ENCODE results near the gene IER3.

The IER3 gene
- long read RNA-seq = 0 reads

- TF ChIP-seq GABPA (IDR thresholded peaks at IDR 0.05; ENCODE audit: low read depth) (no peak), CTCF (IDR thresholded peaks at IDR 0.05; ENCODE audit: insufficient read depth, low read length) (peak; percentile 47), SPI1 (IDR thresholded peaks at IDR 0.05; ENCODE audit: borderline replicate concordance, low read depth) (no peak), POLR2AphosphoS5 (IDR thresholded peaks at IDR 0.05; ENCODE audit: low read depth) (peak; percentile 50; the same call in 1 of the 2 replicates), REST (IDR thresholded peaks at IDR 0.05; ENCODE audit: insufficient replicate concordance, low read depth) (no peak)
- peak in 1 of 2 experiments; percentile 63 for DNase-seq (ENCODE audit: low read depth in 1 of 2, low spot score in 1 of 2)
- H3K4me3 ChIP-seq (replicated peaks; ENCODE audit: insufficient read depth, low read length) = peak within 1 kb of the TSS; percentile 84
- peak within 1 kb of the TSS; percentile 60 for H3K27ac ChIP-seq (replicated peaks)
- peaks cover 5% of the 10 kb centered on the region for H3K27me3 ChIP-seq (ENCODE audit: insufficient read depth, poor library complexity, severe bottlenecking)
These were observed at the start of gene IER3 for GRCh38 chr6:30744054-30744805. IER3 (minus strand) TSS chr6:30744547; CDS start chr6:30744518, 29 bp downstream.

GRCh38 chr6:30793521-30794194 lies 49.3 kb upstream of the IER3 start:
- Histone ChIP-seq H3K27ac (replicated peaks) (peak overlapping the region; percentile 67), H3K4me3 (replicated peaks; ENCODE audit: insufficient read depth, low read length) (no peak overlapping the region), H3K27me3 (ENCODE audit: insufficient read depth, poor library complexity, severe bottlenecking) (no peaks in the 10 kb centered on the region)
- peak in 1 of 2 experiments; percentile 36 for DNase-seq (ENCODE audit: low read depth in 1 of 2, low spot score in 1 of 2)
- TF ChIP-seq CTCF (IDR thresholded peaks at IDR 0.05; ENCODE audit: insufficient read depth, low read length) (no peak), POLR2AphosphoS5 (IDR thresholded peaks at IDR 0.05; ENCODE audit: low read depth) (no peak), SPI1 (IDR thresholded peaks at IDR 0.05; ENCODE audit: borderline replicate concordance, low read depth) (peak; percentile 20; the same call in 1 of the 2 replicates), REST (IDR thresholded peaks at IDR 0.05; ENCODE audit: insufficient replicate concordance, low read depth) (no peak), GABPA (IDR thresholded peaks at IDR 0.05; ENCODE audit: low read depth) (no peak)

- no peak for DNase-seq (ENCODE audit: low read depth in 1 of 2, low spot score in 1 of 2)
- Histone ChIP-seq H3K4me3 (replicated peaks; ENCODE audit: insufficient read depth, low read length) (no peak overlapping the region), H3K27ac (replicated peaks) (peak overlapping the region; percentile 67), H3K27me3 (ENCODE audit: insufficient read depth, poor library complexity, severe bottlenecking) (no peaks in the 10 kb centered on the region)
- TF ChIP-seq CTCF (IDR thresholded peaks at IDR 0.05; ENCODE audit: insufficient read depth, low read length) (no peak), POLR2AphosphoS5 (IDR thresholded peaks at IDR 0.05; ENCODE audit: low read depth) (no peak), GABPA (IDR thresholded peaks at IDR 0.05; ENCODE audit: low read depth) (no peak), REST (IDR thresholded peaks at IDR 0.05; ENCODE audit: insufficient replicate concordance, low read depth) (no peak), SPI1 (IDR thresholded peaks at IDR 0.05; ENCODE audit: borderline replicate concordance, low read depth) (no peak)
These were observed 48.4 kb upstream of the IER3 start for GRCh38 chr6:30792786-30793185.

Data from HL-60 (cell line).